ENCODE measurements around the gene C5.

Gene C5

GRCh38 chr9:121073038-121073437 is 23.0 kb upstream of the C5 start:
- TF ChIP-seq POLR2AphosphoS5 (IDR thresholded peaks at IDR 0.05; ENCODE audit: low read depth, low read length) (no peak), SPI1 (IDR thresholded peaks at IDR 0.05; ENCODE audit: low read depth, low read length) (no peak), POU2F2 (IDR thresholded peaks at IDR 0.05; ENCODE audit: low read depth, low read length) (no peak), PAX5 (IDR thresholded peaks at IDR 0.05; ENCODE audit: insufficient read depth, low read length, severe bottlenecking) (no peak), POLR2A (IDR thresholded peaks at IDR 0.05; ENCODE audit: low read depth, low read length) (no peak), TAF1 (IDR thresholded peaks at IDR 0.05; ENCODE audit: low read depth, low read length) (no peak)
- no peak for DNase-seq (ENCODE audit: insufficient read length, low spot score)
- no peak for FAIRE-seq

GRCh38 chr9:121071756-121072421 is 21.8 kb upstream of the C5 start:
- DNase-seq (ENCODE audit: insufficient read length, low spot score) (no peak), FAIRE-seq (peak; percentile 28)
- TF ChIP-seq SPI1 (IDR thresholded peaks at IDR 0.05; ENCODE audit: low read depth, low read length) (peak; percentile 93), POLR2AphosphoS5 (IDR thresholded peaks at IDR 0.05; ENCODE audit: low read depth, low read length) (peak; percentile 35; the same call in 1 of the 2 replicates), POU2F2 (IDR thresholded peaks at IDR 0.05; ENCODE audit: low read depth, low read length) (peak; percentile 64; the same call in 1 of the 2 replicates), POLR2A (IDR thresholded peaks at IDR 0.05; ENCODE audit: low read depth, low read length) (peak; percentile 47; the same call in 1 of the 2 replicates), TAF1 (IDR thresholded peaks at IDR 0.05; ENCODE audit: low read depth, low read length) (0 out of 2 replicates have a peak, but pooled peaks have one; percentile 44), PAX5 (IDR thresholded peaks at IDR 0.05; ENCODE audit: insufficient read depth, low read length, severe bottlenecking) (no peak)

GRCh38 chr9:121071370-121071755 is 21.3 kb upstream of the C5 start:
- TF ChIP-seq SPI1 (IDR thresholded peaks at IDR 0.05; ENCODE audit: low read depth, low read length), result no peak
- TF ChIP-seq POLR2AphosphoS5 (IDR thresholded peaks at IDR 0.05; ENCODE audit: low read depth, low read length), result no peak
- no peak for TF ChIP-seq POU2F2 (IDR thresholded peaks at IDR 0.05; ENCODE audit: low read depth, low read length)
- no peak for TF ChIP-seq POLR2A (IDR thresholded peaks at IDR 0.05; ENCODE audit: low read depth, low read length)
- no peak for TF ChIP-seq PAX5 (IDR thresholded peaks at IDR 0.05; ENCODE audit: insufficient read depth, low read length, severe bottlenecking)
- TF ChIP-seq TAF1 (IDR thresholded peaks at IDR 0.05; ENCODE audit: low read depth, low read length), result no peak
- FAIRE-seq, result no peak
- DNase-seq (ENCODE audit: insufficient read length, low spot score), result no peak

GRCh38 chr9:121069396-121069795 is 19.3 kb upstream of the C5 start:
- DNase-seq (ENCODE audit: insufficient read length, low spot score) (no peak), FAIRE-seq (no peak)
- TF ChIP-seq POLR2AphosphoS5 (IDR thresholded peaks at IDR 0.05; ENCODE audit: low read depth, low read length), result no peak
- TF ChIP-seq TAF1 (IDR thresholded peaks at IDR 0.05; ENCODE audit: low read depth, low read length), result no peak
- TF ChIP-seq SPI1 (IDR thresholded peaks at IDR 0.05; ENCODE audit: low read depth, low read length), result no peak
- no peak for TF ChIP-seq PAX5 (IDR thresholded peaks at IDR 0.05; ENCODE audit: insufficient read depth, low read length, severe bottlenecking)
- TF ChIP-seq POLR2A (IDR thresholded peaks at IDR 0.05; ENCODE audit: low read depth, low read length), result no peak
- TF ChIP-seq POU2F2 (IDR thresholded peaks at IDR 0.05; ENCODE audit: low read depth, low read length), result no peak

GRCh38 chr9:121067640-121068039 is 17.6 kb upstream of the C5 start:
- FAIRE-seq (no peak), DNase-seq (ENCODE audit: insufficient read length, low spot score) (no peak)
- TF ChIP-seq SPI1 (IDR thresholded peaks at IDR 0.05; ENCODE audit: low read depth, low read length), result 0 out of 2 replicates have a peak, but pooled peaks have one; percentile 12
- no peak for TF ChIP-seq POU2F2 (IDR thresholded peaks at IDR 0.05; ENCODE audit: low read depth, low read length)
- no peak for TF ChIP-seq POLR2AphosphoS5 (IDR thresholded peaks at IDR 0.05; ENCODE audit: low read depth, low read length)

- DNase-seq (ENCODE audit: insufficient read length, low spot score) (no peak), FAIRE-seq (no peak)
- no peak for TF ChIP-seq POLR2A (IDR thresholded peaks at IDR 0.05; ENCODE audit: low read depth, low read length)
- TF ChIP-seq SPI1 (IDR thresholded peaks at IDR 0.05; ENCODE audit: low read depth, low read length), result no peak
Observed at GRCh38 chr9:121066850-121067249, 16.8 kb upstream of the C5 start.

- FAIRE-seq (peak; percentile 74), DNase-seq (ENCODE audit: insufficient read length, low spot score) (no peak)
- TF ChIP-seq POLR2AphosphoS5 (IDR thresholded peaks at IDR 0.05; ENCODE audit: low read depth, low read length), result no peak
- TF ChIP-seq POLR2A (IDR thresholded peaks at IDR 0.05; ENCODE audit: low read depth, low read length), result no peak
- no peak for TF ChIP-seq PAX5 (IDR thresholded peaks at IDR 0.05; ENCODE audit: insufficient read depth, low read length, severe bottlenecking)
- no peak for TF ChIP-seq SPI1 (IDR thresholded peaks at IDR 0.05; ENCODE audit: low read depth, low read length)
- TF ChIP-seq POU2F2 (IDR thresholded peaks at IDR 0.05; ENCODE audit: low read depth, low read length), result no peak
- TF ChIP-seq TAF1 (IDR thresholded peaks at IDR 0.05; ENCODE audit: low read depth, low read length), result no peak
Observed at GRCh38 chr9:121059998-121060636, 10.0 kb upstream of the C5 start.

- TF ChIP-seq POU2F2 (IDR thresholded peaks at IDR 0.05; ENCODE audit: low read depth, low read length) (no peak), POLR2AphosphoS5 (IDR thresholded peaks at IDR 0.05; ENCODE audit: low read depth, low read length) (no peak), PAX5 (IDR thresholded peaks at IDR 0.05; ENCODE audit: insufficient read depth, low read length, severe bottlenecking) (no peak), SPI1 (IDR thresholded peaks at IDR 0.05; ENCODE audit: low read depth, low read length) (no peak), POLR2A (IDR thresholded peaks at IDR 0.05; ENCODE audit: low read depth, low read length) (no peak), TAF1 (IDR thresholded peaks at IDR 0.05; ENCODE audit: low read depth, low read length) (no peak)
- DNase-seq (ENCODE audit: insufficient read length, low spot score) (no peak), FAIRE-seq (no peak)
Observed at GRCh38 chr9:121059513-121059912, 9.4 kb upstream of the C5 start.

GRCh38 chr9:121057821-121058220 is 7.7 kb upstream of the C5 start:
- no peak for TF ChIP-seq POLR2AphosphoS5 (IDR thresholded peaks at IDR 0.05; ENCODE audit: low read depth, low read length)
- TF ChIP-seq TAF1 (IDR thresholded peaks at IDR 0.05; ENCODE audit: low read depth, low read length), result no peak
- no peak for TF ChIP-seq PAX5 (IDR thresholded peaks at IDR 0.05; ENCODE audit: insufficient read depth, low read length, severe bottlenecking)
- no peak for TF ChIP-seq POU2F2 (IDR thresholded peaks at IDR 0.05; ENCODE audit: low read depth, low read length)
- no peak for TF ChIP-seq SPI1 (IDR thresholded peaks at IDR 0.05; ENCODE audit: low read depth, low read length)
- no peak for TF ChIP-seq POLR2A (IDR thresholded peaks at IDR 0.05; ENCODE audit: low read depth, low read length)
- no peak for FAIRE-seq

More at GRCh38 chr9:121057821-121058220, 7.7 kb upstream of the C5 start:
- DNase-seq (ENCODE audit: insufficient read length, low spot score), result no peak
